HT-29 (cell line): Measurements from ENCODE around the gene HOTAIR. TPM values are rescaled to one million over a fixed set of nuclear protein-coding genes. Genes with fewer than 3 reads are reported as not detected.

Experiments
- DNase-seq: peaks from one replicate; pipeline ENCODE4 v3.0.0-alpha.2; 2015; ENCODE audit warnings: low spot score
- total RNA-seq: library from RNA; depleted of rRNA; stranded (reverse); fragments of >200 nt; shearing (Covaris generic); gene quantifications from 2 replicates; pipeline ENCODE4 v1.2.3, GENCODE V29; 2014

The HOTAIR gene
- total RNA-seq, 1 experiment from 2014 or later: 5.6 TPM

DNA sequence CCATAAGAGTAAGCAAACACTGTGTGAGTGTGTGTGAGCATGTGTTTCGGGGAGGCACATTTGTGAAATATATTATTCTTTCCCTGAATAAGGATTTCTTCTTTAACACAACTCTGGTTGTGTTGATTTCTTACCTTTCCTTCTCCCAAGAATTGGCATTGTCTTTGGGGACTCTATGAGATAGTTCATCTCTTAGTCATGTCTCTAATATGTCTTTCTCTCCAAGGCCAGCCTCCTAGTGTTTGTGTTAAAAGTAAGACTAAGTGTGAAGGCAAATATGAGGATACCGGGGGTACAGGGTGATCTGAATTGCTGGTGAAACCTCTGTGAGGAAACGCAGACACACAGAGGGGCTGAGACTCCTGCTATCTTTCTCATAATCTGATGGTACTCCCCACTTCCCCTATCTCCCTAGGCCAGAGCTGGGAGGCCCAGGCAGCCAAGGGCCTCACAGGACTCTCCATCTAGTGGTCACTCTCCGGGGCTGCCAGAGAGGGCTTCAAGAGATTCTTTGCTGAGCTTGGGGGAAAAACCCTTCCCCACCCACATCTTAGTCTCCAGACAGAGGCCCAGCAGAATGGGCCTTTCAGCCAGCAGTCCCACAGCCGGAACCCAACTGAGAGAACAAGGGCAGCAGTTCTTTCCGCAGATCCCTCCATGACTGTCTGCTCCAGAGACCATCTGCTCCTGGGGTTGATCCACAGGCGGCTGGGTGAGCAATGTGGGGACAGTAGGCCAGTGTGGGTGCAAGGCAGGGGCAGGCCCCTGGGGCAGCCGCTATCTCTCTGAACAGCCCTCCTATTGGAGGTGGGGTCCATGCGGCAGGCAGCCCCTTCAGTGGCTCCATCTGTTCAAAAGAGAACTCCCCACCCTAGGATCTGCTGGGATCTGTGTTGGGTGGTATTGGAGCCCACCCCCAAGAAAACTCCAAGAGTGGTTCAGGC is 25.8 kb downstream of the HOTAIR start:
- peak; percentile 25 for DNase-seq

DNA sequence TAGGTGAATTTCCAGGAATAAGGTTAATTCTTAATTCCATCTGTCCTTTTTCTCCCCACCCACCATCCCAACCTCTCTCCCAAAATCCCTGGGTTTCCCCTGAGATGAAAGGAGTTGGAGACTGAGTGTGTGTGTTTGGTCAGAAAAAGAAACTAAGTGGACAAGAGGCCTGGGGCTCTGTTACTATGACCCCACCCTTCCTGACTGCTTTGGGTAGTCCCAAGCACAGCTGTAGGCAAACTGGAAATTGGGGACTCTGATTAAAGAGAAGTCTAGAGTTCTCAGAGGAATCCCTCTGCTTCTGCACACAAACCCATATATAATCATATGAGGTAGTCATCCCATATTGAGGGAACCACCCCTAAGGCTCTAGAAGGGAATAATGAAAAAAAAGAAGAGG is 27.0 kb downstream of the HOTAIR start:
- DNase-seq: no peak

DNA sequence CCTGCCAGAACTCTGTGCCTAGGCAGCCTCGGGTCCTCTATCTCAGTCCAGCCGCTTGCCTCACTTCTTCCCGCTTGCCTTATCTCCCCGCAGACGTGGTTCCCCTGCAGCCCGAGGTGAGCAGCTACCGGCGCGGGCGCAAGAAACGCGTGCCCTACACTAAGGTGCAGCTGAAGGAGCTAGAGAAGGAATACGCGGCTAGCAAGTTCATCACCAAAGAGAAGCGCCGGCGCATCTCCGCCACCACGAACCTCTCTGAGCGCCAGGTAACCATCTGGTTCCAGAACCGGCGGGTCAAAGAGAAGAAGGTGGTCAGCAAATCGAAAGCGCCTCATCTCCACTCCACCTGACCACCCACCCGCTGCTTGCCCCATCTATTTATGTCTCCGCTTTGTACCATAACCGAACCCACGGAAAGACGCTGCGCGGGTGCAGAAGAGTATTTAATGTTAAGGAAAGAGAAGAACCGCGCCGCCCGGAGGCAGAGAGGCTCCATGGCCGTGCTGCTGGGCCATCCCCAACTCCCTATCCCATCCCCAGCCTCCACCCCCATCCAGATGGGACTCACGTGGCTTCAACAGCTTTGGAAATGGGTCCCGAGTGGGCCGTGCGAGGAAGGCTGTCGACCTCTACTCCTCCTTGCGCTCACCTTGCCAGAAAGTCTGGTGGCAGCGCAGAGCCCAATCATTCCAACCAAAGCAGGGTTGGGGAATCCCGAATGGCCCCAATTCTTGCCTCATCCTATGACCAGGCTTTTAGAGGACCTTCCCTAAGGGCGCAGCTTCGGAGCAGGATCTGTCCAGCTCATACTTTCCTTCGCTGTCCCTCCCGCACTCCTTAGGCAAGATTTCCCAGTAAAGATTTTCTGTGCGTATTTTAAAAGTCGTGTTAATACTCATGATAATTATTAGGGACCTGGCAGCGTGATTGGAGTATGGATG is 29.6 kb downstream of the HOTAIR start:
- no peak for DNase-seq

DNA sequence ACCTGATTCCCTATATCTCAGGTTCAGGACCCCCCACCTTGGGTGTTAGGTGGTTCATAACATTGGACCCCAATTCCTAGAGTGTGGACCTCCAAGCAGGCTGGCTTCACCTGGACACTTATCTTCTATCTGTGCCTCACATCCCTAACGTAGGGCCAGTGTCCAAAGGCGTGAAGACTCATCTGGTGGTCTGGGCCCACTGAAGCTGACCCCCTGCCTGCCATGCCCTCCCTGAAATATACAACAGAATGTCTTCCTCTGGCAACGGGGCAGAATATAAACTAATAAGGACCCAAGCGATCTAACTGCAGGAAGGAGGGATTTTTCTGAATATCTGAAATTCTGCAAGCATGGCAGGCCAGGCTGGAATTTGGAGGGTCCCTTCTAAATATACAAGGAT is 30.5 kb downstream of the HOTAIR start:
- no peak for DNase-seq

DNA sequence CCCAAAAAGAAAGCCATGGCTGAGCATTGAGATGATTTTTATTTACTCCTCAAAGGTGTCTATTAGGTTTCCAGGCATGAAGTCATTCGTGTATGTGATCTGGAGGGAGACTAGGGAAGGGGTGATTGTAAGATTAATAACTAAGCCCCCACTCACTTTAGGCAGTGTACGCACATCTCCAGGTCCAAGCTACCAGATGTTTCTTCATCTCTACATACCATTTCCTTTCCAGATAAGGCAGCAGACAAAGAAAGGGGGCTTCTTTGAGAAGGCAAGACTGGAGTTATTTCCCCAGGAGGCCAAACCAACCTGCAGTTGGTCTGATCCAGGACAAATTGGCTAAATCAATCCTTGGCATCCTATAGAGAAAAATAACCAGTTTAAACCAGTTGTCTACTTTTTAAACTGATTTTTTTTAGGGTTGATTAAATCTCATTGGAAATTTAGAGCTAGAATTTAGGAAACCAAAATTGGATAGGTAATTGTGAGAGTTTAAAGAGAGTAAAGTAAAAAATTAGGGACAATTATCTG is 32.2 kb downstream of the HOTAIR start:
- DNase-seq: no peak

DNA sequence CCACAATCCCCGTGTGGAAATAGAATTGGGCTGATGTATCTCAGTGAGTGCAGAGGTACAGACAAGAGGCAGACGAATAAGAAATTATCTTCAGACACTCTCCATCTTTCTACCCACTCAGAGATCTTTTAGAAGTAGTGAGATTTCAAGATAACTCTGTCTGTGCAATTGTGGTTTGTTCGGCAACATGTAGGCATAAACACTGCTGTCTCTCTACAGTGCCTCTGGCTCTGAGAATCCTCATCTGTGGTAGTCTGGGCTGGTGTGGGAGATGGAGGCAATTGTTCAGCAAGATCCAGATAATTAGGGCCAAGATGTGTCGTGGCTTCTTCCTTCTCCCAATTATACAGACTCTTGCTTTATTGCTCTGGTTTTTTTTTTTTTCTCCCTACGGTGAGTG is 33.0 kb downstream of the HOTAIR start:
- no peak for DNase-seq

DNA sequence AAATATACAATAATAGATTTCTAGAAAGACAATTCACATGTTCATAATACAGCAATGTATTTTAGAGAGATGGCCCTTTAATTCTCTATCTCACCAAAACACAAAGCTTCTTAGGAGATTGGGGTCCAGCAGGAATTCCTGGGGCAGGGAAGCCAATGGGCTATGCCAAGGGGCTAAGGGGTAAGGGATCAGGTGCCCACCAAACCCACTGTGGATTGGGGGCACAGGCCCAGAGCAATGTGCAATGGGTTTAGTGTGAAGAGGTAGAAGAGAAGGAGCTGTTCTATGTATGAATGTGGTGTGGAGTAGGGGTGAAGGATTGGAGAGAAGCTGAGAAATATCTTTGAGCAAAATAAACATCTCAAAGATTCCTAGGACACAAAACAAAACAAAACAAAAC is 33.6 kb downstream of the HOTAIR start:
- DNase-seq: no peak

DNA sequence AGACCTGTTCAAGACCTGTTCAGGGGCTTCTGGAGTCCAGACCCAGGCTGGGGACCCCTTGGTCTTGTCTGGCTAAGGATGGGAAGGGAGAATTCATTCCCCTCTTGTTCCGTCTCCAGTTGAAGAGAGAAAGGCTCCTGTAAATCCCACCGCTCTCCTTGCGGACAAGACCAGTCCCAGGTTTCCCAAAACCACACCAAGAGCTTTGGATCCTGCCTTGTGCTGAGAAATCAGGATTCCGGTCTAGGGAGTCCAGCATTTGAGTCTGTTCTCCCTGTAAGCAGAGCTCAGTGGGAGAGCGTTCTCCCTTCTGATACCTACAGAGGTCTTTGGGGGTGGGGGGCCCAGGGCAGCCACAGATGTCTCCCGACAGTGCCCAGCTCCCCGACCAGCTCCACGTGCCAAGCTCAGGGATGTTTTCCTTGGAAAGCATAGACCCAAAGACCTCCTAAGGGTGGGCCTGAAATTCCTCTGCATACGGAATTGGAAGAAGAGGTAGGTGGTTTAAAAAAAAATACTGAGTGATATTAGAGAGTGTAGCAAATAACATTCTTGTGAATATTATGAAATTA is 34.2 kb downstream of the HOTAIR start:
- DNase-seq: no peak

DNA sequence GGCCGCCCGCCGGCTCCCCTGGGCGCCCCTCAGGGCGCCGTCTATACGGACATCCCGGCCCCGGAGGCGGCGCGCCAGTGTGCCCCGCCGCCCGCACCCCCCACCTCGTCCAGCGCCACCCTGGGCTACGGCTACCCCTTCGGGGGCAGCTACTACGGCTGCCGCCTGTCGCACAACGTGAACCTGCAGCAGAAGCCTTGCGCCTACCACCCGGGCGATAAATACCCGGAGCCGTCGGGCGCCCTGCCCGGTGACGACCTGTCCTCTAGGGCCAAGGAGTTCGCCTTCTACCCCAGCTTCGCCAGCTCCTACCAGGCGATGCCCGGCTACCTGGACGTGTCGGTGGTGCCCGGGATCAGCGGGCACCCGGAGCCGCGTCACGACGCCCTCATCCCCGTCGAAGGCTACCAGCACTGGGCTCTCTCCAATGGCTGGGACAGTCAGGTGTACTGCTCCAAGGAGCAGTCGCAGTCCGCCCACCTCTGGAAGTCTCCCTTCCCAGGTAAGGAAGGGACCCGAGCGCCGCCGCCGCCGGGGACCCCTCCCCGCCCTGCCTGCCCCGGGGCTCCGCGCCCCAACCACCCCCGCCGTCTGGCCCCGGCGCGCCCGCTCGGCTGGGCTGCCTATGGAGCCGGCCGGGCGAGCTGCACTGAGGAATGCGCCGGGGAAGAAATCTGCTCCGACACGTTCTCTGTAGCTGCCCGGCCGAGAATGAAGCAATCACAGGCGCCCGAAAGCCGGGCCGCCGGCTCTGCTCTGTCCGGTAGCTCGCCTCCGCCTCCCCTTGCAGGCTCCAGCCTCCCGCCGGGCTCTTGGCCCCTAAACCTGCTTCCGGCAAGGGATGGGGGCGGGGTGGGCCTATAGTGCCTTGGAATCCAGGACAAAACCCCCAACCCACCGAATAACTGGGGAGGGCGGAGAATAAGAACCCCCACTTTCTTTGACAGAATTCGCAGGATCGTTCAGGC is 35.3 kb downstream of the HOTAIR start:
- no peak for DNase-seq

DNA sequence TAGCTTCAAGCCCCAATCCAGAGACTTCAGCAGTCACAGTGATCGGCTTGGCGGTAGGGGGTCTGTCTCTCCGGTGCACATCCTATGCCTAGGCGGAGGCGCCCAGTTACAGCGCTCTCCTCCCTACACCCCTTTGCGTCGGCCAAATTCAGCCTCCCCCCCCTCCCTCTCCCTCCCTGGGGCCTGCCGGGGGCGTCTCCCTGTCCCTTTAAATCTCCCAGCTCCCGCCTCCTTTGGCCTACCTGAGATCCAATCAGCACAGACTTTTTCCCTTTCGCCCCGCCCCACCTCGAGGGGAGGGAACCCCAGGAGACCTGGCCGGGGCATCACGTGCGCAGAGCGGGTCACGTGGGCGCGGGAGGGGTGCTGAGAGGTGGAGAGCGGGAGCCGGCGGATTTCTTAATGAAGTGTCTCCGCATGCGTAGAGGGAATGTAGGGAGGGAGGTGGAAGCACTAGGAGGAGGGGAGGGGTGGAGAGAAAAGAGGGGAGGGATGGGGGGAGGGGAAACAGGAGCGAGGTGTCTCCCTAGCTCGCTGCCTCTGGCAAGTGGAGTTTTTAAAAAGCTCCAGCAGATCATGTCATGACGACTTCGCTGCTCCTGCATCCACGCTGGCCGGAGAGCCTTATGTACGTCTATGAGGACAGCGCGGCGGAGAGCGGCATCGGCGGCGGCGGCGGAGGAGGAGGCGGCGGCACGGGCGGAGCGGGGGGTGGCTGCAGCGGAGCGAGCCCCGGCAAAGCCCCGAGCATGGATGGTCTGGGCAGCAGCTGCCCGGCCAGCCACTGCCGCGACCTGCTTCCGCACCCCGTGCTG is 36.2 kb downstream of the HOTAIR start, which contains the start of gene HOXC13:
HOXC13 (plus strand) TSS at position 506 of the 815 bp plus-strand sequence; CDS start at position 582, 76 bp downstream.
- DNase-seq: peak; percentile 87

DNA sequence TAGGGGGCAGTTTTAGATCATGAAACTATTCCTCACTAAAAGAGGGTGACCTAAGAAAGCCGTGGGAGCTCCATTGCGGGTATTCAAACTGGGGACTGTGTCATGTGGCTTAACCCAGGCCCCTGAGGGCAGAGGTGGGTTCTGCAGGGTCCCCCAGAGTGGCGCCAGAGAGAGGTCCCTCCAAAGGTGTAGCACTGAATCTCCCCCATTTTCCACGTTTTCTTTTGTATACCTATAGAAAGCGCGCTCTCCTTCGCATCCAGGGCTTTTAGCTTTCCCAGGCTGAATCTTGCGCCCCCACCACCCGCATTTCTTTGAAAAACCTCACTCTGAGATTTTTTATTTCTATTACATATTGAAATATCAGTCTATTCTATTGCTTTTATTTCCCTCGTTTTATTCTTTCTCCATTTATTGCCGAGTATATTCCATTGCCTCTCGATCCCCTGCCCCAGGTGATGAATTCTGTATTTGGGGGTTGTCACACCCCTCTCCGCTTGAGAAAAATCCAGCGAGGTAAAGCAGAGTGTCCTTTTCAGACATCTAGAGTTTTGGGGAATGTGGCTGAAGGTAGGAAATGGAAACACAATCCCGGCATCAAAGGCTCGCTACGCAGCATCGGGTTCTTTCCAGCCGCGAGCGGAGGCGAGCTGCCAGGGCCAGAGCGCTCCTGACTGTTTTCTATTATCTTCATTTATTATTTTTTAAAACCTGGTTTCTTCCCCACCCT is 37.0 kb downstream of the HOTAIR start:
- DNase-seq: no peak

DNA sequence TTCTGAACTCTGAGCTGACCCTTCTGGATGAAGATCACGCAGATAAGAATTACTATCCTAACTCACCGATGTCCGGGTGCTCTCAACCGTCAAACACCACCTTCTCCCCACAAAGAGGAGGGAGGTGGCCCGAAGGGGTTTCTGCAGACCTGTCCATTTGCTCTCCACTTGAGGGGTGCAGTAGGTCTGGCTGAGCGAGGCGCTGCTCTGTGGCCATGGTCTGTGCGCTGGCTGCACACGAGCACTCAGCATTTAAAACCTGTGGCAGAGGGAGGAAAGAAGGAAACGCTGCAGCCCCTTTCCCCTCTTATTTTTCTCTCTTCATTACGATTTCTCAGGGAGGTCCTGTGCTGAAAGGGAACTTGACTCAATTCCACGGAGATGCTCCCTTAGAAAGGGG is 37.7 kb downstream of the HOTAIR start:
- DNase-seq: no peak

DNA sequence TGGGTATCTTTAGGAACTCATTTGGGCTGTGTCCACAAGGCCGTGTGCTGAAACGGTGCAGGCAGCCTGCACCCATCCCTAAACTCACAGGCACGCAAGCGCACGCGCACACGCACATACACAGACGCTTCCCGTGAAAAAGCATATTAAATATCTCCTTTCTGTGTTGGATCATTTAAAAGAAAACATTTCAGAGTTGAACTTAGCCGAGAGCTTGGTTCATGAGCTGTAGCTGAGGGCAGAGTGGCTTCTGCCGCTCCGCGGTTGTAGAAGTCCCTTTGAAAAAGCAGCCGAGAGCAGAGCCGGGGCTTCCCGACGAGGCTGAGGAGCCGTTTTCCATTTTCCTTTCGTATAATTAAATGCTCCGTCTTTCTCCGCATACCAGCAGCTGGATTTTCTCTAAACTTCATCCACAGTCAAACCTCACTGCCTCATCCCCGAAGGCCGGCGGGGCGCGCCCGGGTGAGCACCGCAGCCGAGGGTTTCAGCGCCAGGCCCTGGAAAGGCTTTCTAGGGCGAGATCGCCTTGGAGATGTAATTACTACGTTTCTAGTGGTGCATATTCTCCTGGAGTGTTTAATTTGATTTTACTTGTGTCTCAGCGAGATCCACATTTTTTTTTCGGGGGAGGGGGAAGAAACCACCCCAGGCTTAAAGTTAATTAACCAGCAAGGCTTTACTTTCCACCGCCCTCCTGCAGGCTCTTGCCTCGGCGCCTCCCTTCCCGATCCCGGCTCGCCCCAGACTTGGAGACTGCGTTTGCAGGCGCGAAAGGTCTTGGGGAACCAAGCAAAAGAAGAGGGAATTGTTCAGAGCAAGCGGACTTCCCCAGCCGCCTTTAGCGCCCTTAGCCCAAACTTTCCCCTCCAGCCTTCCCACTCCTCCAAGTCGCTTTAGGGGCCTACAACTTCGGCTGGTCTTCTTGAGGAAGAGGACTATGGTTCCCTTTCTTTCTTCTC is 39.1 kb downstream of the HOTAIR start:
- no peak for DNase-seq

DNA sequence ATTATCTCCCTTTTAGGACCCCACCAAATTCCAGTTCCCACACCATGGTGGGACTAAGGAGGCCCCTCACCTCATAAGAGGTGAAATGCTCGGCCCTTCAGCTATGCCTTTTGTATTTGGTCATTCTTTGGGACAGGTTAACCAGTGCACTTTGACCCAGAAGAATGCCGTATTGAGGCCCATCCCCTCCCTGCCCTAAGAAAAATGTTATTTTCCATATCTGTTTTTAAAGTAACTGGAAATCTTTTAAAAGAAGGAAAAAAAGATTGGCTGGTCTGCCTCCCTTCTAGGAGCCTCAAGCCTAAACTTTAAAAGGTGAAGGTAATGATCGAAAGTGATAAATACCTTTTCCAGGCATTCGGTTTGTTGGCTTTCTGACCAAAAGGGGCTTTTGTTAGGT is 41.8 kb downstream of the HOTAIR start:
- no peak for DNase-seq

DNA sequence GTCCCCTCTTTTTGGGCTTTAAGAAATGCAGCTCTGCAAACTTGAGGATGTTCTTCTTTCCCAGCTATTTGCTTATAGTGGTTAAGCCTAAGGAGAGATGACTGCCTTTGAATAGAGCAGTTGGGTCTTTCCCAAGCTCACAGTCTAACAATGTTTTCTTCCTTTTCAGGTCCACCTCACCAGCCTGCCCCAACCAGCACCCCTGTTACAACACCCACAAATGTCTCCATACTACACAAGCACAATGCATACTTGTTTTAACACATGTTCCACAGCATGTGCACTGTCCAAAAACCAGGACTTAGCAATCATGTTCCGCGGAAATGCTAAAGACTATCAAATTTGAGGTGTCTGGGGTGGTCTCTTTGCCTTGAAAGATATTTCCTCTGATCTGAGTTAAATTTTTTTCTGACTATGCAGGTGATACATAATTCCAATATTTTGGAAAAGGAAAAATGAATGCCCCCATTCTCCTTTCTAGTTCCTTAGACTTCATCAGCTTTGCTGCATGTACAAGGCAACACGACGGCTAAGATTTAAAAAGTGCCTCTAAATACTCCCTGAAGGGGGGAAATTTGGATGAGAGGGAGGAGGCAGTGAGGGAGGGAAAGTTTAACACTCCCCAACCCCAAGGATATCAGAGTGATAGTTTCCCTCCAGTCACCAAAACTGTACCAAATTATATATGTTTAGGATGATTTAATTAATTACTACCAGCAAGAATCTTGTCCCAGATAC is 42.7 kb downstream of the HOTAIR start:
- DNase-seq: no peak

DNA sequence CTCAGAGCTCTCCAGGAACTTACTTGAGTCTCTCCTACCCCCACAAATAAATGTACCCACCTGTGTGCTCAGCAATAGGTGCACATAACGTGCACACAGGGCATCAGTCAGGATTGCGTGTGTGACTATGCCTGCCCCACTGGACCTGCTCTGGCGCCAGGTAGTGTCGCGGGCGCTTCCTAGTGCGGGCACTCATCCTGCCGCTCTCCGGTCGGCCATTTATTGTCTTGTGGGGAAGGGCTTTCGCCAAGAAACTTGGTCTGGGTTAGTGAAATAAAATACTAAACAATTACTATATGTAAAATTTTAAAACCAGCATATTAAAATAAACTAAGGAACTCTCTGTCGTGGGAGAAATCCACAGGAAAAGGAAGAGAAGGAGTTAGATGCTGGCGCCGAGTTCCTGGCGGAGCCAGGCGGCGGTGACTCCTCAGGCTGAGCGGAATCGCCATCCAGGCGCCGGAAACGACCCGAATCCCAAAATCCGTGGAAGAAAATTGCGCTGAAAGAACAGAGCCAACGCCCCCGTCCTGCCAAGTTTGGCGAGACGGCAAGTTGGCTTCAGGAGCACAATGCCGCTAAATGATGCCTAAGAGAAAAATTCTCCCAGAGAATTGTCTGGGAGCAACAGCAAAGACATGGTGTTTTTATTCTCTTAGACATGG is 44.0 kb downstream of the HOTAIR start:
- no peak for DNase-seq
